ENCODE data around the gene RBM19.

Gene RBM19

DNA sequence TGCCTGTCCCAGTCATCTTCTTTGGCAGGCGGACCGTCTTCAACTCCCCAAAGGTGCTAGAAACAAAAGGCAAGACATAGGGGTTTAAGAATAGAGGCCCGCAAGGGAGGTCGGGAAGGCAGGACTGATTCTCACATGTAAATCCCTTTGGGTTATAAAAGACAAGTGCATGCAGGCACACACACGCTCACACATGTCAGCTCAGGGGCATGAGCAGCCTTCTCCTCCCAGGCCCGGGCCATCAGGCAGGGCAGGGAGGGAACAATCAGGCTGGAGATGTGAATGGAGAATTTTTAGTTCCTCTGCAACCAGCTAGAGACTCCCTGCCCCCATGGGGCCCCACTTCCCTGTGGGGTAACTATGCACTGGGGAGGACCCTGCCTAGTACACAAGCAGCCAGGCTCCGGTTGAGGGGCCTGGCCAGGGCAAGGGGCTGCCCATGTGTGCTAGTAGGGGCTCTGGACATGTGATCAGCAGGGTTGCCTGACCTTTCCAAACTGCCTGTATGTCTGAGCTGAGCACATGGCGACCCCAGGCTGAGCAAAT is 107.2 kb downstream of the RBM19 start:
- no peak overlapping the region for H3K4me2 ChIP-seq (ENCODE audit: low read length)
- no peaks in the 10 kb centered on the region for H3K36me3 ChIP-seq (ENCODE audit: control insufficient read depth, low read length)
- no peaks in the 10 kb centered on the region for H4K20me1 ChIP-seq (ENCODE audit: control insufficient read depth, insufficient read depth, low read depth, low read length)
- no peak overlapping the region for H3K4me3 ChIP-seq (ENCODE audit: low read length)
- no peaks in the 10 kb centered on the region for H3K4me1 ChIP-seq (ENCODE audit: control insufficient read depth, low read length)
- no peaks in the 10 kb centered on the region for H3K79me2 ChIP-seq (ENCODE audit: control insufficient read depth, low read length)
- no peaks in the 10 kb centered on the region for H3K27me3 ChIP-seq (ENCODE audit: control insufficient read depth, low read length)
- no peaks in the 10 kb centered on the region for H3K9me3 ChIP-seq (ENCODE audit: control insufficient read depth, insufficient read depth, low read length)
- no peak for TF ChIP-seq EZH2phosphoT487 (IDR thresholded peaks at IDR 0.05; ENCODE audit: borderline replicate concordance, low read length)
- TF ChIP-seq, protein P1, sequence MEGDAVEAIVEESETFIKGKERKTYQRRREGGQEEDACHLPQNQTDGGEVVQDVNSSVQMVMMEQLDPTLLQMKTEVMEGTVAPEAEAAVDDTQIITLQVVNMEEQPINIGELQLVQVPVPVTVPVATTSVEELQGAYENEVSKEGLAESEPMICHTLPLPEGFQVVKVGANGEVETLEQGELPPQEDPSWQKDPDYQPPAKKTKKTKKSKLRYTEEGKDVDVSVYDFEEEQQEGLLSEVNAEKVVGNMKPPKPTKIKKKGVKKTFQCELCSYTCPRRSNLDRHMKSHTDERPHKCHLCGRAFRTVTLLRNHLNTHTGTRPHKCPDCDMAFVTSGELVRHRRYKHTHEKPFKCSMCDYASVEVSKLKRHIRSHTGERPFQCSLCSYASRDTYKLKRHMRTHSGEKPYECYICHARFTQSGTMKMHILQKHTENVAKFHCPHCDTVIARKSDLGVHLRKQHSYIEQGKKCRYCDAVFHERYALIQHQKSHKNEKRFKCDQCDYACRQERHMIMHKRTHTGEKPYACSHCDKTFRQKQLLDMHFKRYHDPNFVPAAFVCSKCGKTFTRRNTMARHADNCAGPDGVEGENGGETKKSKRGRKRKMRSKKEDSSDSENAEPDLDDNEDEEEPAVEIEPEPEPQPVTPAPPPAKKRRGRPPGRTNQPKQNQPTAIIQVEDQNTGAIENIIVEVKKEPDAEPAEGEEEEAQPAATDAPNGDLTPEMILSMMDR (IDR thresholded peaks at IDR 0.05; ENCODE audit: low read depth, low read length, poor library complexity, severe bottlenecking): no peak
- H3K27ac ChIP-seq (ENCODE audit: low read depth, low read length): no peak overlapping the region
- no peaks in the 10 kb centered on the region for H3K9me2 ChIP-seq (replicated peaks; ENCODE audit: control insufficient read depth, low read length)
- no peaks in the 10 kb centered on the region for H3F3A ChIP-seq (ENCODE audit: control insufficient read depth, insufficient read depth)

DNA sequence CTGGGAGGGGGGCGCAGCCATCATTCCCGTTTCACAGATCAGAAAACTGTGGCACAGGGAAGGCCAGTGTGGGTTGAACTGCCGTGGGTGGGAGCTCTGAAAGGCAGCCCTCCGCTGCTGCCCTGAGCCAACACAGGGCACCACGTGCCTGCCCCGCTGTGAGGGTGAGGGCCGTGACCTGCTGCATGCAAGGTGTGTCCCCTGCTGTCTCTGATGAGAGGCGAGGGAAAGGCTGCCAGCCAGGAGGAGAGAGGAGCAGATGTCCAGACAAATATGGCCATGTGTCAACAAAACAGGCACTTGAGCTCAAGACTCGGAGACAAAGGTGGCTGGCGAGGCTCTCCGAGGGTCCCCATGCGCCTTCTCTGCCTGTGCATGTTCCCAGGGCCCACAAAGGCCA is 108.8 kb downstream of the RBM19 start:
- H3K4me2 ChIP-seq (ENCODE audit: low read length): no peak overlapping the region
- H3K4me1 ChIP-seq (ENCODE audit: control insufficient read depth, low read length): no peaks in the 10 kb centered on the region
- no peaks in the 10 kb centered on the region for H3K9me3 ChIP-seq (ENCODE audit: control insufficient read depth, insufficient read depth, low read length)
- no peaks in the 10 kb centered on the region for H3F3A ChIP-seq (ENCODE audit: control insufficient read depth, insufficient read depth)
- H3K9me2 ChIP-seq (replicated peaks; ENCODE audit: control insufficient read depth, low read length): no peaks in the 10 kb centered on the region
- H3K4me3 ChIP-seq (ENCODE audit: low read length): no peak overlapping the region
- no peaks in the 10 kb centered on the region for H3K36me3 ChIP-seq (ENCODE audit: control insufficient read depth, low read length)
- H3K27ac ChIP-seq (ENCODE audit: low read depth, low read length): no peak overlapping the region
- H3K27me3 ChIP-seq (ENCODE audit: control insufficient read depth, low read length): no peaks in the 10 kb centered on the region
- no peaks in the 10 kb centered on the region for H3K79me2 ChIP-seq (ENCODE audit: control insufficient read depth, low read length)
- no peak for TF ChIP-seq EZH2phosphoT487 (IDR thresholded peaks at IDR 0.05; ENCODE audit: borderline replicate concordance, low read length)
- TF ChIP-seq, protein P1 (IDR thresholded peaks at IDR 0.05; ENCODE audit: low read depth, low read length, poor library complexity, severe bottlenecking): no peak
- no peaks in the 10 kb centered on the region for H4K20me1 ChIP-seq (ENCODE audit: control insufficient read depth, insufficient read depth, low read depth, low read length)

DNA sequence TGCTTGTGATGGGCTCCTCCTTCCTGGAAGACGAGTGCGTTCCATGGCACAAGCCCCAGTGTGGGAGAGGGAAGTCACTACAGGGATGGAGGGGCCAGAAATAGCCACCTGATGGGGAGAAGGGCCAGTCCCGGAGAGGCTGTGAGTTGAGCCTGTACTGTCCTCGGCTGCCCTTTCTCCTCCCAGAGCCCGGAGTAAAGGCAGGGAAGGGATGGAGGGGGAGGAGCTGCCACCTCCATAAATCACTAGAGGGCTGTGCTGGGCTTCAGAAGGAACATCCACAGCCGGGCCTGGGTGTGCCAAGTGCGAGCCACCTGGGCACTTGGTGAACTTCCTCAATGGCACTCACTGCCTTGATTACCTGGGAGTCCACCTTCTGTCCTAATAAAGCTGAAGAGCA is 110.1 kb downstream of the RBM19 start:
- Histone ChIP-seq H3K36me3 (ENCODE audit: control insufficient read depth, low read length) (no peaks in the 10 kb centered on the region), H3K27me3 (ENCODE audit: control insufficient read depth, low read length) (no peaks in the 10 kb centered on the region), H3K9me2 (replicated peaks; ENCODE audit: control insufficient read depth, low read length) (no peaks in the 10 kb centered on the region), H3K27ac (ENCODE audit: low read depth, low read length) (no peak overlapping the region), H3K4me2 (ENCODE audit: low read length) (no peak overlapping the region), H3K4me1 (ENCODE audit: control insufficient read depth, low read length) (no peaks in the 10 kb centered on the region), H3K4me3 (ENCODE audit: low read length) (no peak overlapping the region), H4K20me1 (ENCODE audit: control insufficient read depth, insufficient read depth, low read depth, low read length) (no peaks in the 10 kb centered on the region), H3F3A (ENCODE audit: control insufficient read depth, insufficient read depth) (no peaks in the 10 kb centered on the region), H3K9me3 (ENCODE audit: control insufficient read depth, insufficient read depth, low read length) (no peaks in the 10 kb centered on the region), H3K79me2 (ENCODE audit: control insufficient read depth, low read length) (no peaks in the 10 kb centered on the region)
- TF ChIP-seq EZH2phosphoT487 (IDR thresholded peaks at IDR 0.05; ENCODE audit: borderline replicate concordance, low read length): no peak
- TF ChIP-seq, protein P1 (IDR thresholded peaks at IDR 0.05; ENCODE audit: low read depth, low read length, poor library complexity, severe bottlenecking): no peak
